ENCODE measurements around the gene ANKH.

- TF ChIP-seq POLR2A (IDR thresholded peaks at IDR 0.05; ENCODE audit: low read length) (no peak), FOSL2 (IDR thresholded peaks at IDR 0.05) (no peak), FOSL2 (CRISPR knock-in tag; IDR thresholded peaks at IDR 0.05) (no peak)
- TF ChIP-seq, protein P1, sequence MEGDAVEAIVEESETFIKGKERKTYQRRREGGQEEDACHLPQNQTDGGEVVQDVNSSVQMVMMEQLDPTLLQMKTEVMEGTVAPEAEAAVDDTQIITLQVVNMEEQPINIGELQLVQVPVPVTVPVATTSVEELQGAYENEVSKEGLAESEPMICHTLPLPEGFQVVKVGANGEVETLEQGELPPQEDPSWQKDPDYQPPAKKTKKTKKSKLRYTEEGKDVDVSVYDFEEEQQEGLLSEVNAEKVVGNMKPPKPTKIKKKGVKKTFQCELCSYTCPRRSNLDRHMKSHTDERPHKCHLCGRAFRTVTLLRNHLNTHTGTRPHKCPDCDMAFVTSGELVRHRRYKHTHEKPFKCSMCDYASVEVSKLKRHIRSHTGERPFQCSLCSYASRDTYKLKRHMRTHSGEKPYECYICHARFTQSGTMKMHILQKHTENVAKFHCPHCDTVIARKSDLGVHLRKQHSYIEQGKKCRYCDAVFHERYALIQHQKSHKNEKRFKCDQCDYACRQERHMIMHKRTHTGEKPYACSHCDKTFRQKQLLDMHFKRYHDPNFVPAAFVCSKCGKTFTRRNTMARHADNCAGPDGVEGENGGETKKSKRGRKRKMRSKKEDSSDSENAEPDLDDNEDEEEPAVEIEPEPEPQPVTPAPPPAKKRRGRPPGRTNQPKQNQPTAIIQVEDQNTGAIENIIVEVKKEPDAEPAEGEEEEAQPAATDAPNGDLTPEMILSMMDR (IDR thresholded peaks at IDR 0.05), result no peak
Observed at GRCh38 chr5:14695152-14695551, 176.4 kb downstream of the ANKH start.
